Calu3 (cell line): ENCODE measurements around the gene NAV2. TPM values are rescaled to one million over a fixed set of nuclear protein-coding genes. Genes with fewer than 3 reads are reported as not detected.
"Not testable (repeated sequence)": the region's sequence is repeated elsewhere in the genome, so short reads cannot be mapped to it uniquely, and the experiment has no call there.

Source experiments
- BruUV-seq: library from RNA; stranded (reverse); fragments of 400-500 nt; replicated peaks from 2 replicates; lab custom pipeline; 2021; lab: Mats Ljungman, UMichigan
- CTCF ChIA-PET: fragments of 300-600 bp; sonication (Branson Sonifier 250); formaldehyde crosslinking; loops from one replicate; lab custom pipeline; 2022; ENCODE audit warnings: antibody characterized with exemption; lab: Charles Lee
- DNase-seq: peaks from one replicate; pipeline ENCODE4 v3.0.0; 2022
- H3K27ac Mint-ChIP-seq: one replicate; pipeline ENCODE4 v1.8.0; 2022; ENCODE audit warnings: mixed read lengths; ENCODE audit not compliant: unreplicated experiment
- H3K27me3 Mint-ChIP-seq: one replicate; pipeline ENCODE4 v1.8.0; 2022; ENCODE audit warnings: mixed read lengths; ENCODE audit not compliant: unreplicated experiment
- H3K36me3 Mint-ChIP-seq: one replicate; pipeline ENCODE4 v1.8.0; 2022; ENCODE audit warnings: mild to moderate bottlenecking, moderate library complexity, mixed read lengths; ENCODE audit not compliant: insufficient read depth, unreplicated experiment
- H3K4me1 Mint-ChIP-seq: one replicate; pipeline ENCODE4 v1.8.0; 2022; ENCODE audit warnings: mild to moderate bottlenecking, low read depth, mixed read lengths; ENCODE audit not compliant: unreplicated experiment
- H3K4me3 Mint-ChIP-seq: one replicate; pipeline ENCODE4 v1.8.0; 2022; ENCODE audit warnings: mild to moderate bottlenecking, low read depth, moderate library complexity, mixed read lengths; ENCODE audit not compliant: unreplicated experiment
- H3K9me3 Mint-ChIP-seq: one replicate; pipeline ENCODE4 v1.8.0; 2022; ENCODE audit warnings: low read depth, mixed read lengths; ENCODE audit not compliant: unreplicated experiment
- intact Hi-C: fragments of 100-400 bp; cut with micrococcal nuclease; formaldehyde crosslinking; loops from one replicate; pipeline ENCODE4 v1.10.0; 2022; ENCODE audit not compliant: unreplicated experiment
- total RNA-seq: library from RNA; stranded (reverse); gene quantifications from 2 replicates; pipeline ENCODE4 v1.2.3, GENCODE V29; 2022
- TF ChIP-seq, protein P1 (sequence below): fragments of 200-600 bp; IDR thresholded peaks from one replicate; pipeline ENCODE4 v1.8.0; 2022; ENCODE audit warnings: antibody characterized with exemption; ENCODE audit not compliant: unreplicated experiment

The NAV2 gene
- total RNA-seq, 1 experiment from 2014 or later, result 21.4 TPM

GRCh38 chr11:20004866-20005265, 292.2 kb downstream of the NAV2 start:
- Mint-ChIP-seq H3K36me3 (peaks cover 13% of the 10 kb centered on the region), H3K4me3 (no peak overlapping the region), H3K27me3 (no peaks in the 10 kb centered on the region), H3K27ac (peak overlapping the region; percentile 86), H3K4me1 (peaks cover 50% of the 10 kb centered on the region), H3K9me3 (no peaks in the 10 kb centered on the region)
- DNase-seq, result no peak
- no TSS peak for BruUV-seq
- CTCF ChIA-PET, result interaction anchor here (0.7 kb wide), 1 partner anchor 46 kb away, joined by 4 read pairs; no protein-coding TSS in a partner anchor
- TF ChIP-seq, protein P1, sequence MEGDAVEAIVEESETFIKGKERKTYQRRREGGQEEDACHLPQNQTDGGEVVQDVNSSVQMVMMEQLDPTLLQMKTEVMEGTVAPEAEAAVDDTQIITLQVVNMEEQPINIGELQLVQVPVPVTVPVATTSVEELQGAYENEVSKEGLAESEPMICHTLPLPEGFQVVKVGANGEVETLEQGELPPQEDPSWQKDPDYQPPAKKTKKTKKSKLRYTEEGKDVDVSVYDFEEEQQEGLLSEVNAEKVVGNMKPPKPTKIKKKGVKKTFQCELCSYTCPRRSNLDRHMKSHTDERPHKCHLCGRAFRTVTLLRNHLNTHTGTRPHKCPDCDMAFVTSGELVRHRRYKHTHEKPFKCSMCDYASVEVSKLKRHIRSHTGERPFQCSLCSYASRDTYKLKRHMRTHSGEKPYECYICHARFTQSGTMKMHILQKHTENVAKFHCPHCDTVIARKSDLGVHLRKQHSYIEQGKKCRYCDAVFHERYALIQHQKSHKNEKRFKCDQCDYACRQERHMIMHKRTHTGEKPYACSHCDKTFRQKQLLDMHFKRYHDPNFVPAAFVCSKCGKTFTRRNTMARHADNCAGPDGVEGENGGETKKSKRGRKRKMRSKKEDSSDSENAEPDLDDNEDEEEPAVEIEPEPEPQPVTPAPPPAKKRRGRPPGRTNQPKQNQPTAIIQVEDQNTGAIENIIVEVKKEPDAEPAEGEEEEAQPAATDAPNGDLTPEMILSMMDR, result no peak
- intact Hi-C loops, result no loop called here

GRCh38 chr11:20005747-20006146, 293.1 kb downstream of the NAV2 start:
- no peak overlapping the region for H3K27ac Mint-ChIP-seq
- BruUV-seq, result no TSS peak

DNA sequence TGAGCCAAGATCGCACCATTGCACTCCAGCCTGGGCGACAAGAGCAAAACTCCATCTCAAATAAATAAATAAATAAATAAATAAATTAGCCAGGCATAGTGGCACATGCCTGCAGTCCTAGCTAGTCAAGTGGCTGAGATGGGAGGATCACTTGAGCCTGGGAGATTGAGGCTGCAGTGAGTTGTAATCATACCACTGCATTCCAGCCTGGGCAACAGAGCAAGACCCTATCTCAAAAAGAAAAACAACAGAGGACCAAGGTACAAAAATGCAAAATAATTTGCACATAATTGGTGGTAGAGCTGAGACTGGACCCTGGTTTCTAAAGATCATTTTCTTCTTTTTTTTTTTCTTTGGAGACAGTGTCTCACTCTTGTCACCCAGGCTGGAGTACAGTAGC, 294.0 kb downstream of the NAV2 start:
- H3K27ac Mint-ChIP-seq, H3K27me3 Mint-ChIP-seq, CTCF ChIA-PET, H3K36me3 Mint-ChIP-seq, DNase-seq, H3K4me3 Mint-ChIP-seq, intact Hi-C loops, BruUV-seq, H3K9me3 Mint-ChIP-seq: not testable (repeated sequence)
- H3K4me1 Mint-ChIP-seq, result peaks cover 33% of the 10 kb centered on the region

More at GRCh38 chr11:20005747-20006146, 293.1 kb downstream of the NAV2 start:
- Mint-ChIP-seq H3K4me3 (no peak overlapping the region), H3K9me3 (no peaks in the 10 kb centered on the region), H3K4me1 (peaks cover 41% of the 10 kb centered on the region), H3K36me3 (peaks cover 12% of the 10 kb centered on the region), H3K27me3 (no peaks in the 10 kb centered on the region)
- intact Hi-C loops, result no loop called here
- no peak for DNase-seq
- TF ChIP-seq, protein P1, result no peak
- CTCF ChIA-PET, result interaction anchor here (0.7 kb wide), 1 partner anchor 10 kb away, joined by 4 read pairs; no protein-coding TSS in a partner anchor

DNA sequence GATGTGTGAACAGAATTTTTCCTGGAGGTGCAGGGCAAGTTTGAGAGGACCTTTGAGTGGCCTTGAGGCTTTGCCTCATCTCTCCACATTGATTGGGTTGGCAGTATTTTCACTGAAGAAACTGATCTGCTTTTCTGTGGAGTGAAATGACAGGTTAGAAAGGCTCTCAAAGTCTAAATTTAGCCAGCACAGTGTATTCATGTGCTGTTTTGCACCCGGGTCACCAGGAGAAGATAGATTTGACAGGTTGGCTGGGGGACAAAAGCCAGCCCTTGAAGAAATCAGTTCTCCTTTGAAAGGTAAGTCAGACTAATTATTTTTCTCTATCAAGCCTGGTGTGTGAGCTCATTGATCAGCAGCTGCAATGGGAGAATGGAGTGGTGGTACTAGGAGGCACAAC, 294.7 kb downstream of the NAV2 start:
- CTCF ChIA-PET, result no interaction called here
- no TSS peak for BruUV-seq
- H3K4me3 Mint-ChIP-seq, result no peak overlapping the region
- TF ChIP-seq, protein P1, result no peak
- no peaks in the 10 kb centered on the region for H3K27me3 Mint-ChIP-seq
- intact Hi-C loops, result no loop called here
- H3K4me1 Mint-ChIP-seq, result peaks cover 32% of the 10 kb centered on the region
- no peak overlapping the region for H3K27ac Mint-ChIP-seq
- H3K36me3 Mint-ChIP-seq, result peaks cover 4% of the 10 kb centered on the region
- H3K9me3 Mint-ChIP-seq, result no peaks in the 10 kb centered on the region
- no peak for DNase-seq

- TF ChIP-seq, protein P1, result no peak
- intact Hi-C loops, result no loop called here
Observed at GRCh38 chr11:20008190-20008870, 295.7 kb downstream of the NAV2 start.

More at GRCh38 chr11:20008190-20008870, 295.7 kb downstream of the NAV2 start:
- Mint-ChIP-seq H3K36me3 (no peaks in the 10 kb centered on the region), H3K27me3 (no peaks in the 10 kb centered on the region), H3K4me1 (peaks cover 32% of the 10 kb centered on the region), H3K4me3 (no peak overlapping the region), H3K9me3 (no peaks in the 10 kb centered on the region), H3K27ac (no peak overlapping the region)
- BruUV-seq, result no TSS peak
- no peak for DNase-seq
- CTCF ChIA-PET, result interaction anchor here (0.7 kb wide), 1 partner anchor 18 kb away, joined by 3 read pairs; no protein-coding TSS in a partner anchor
